Endodermal cell (in vitro differentiated cells): ENCODE measurements around the gene PLA2G4C. TPM values are rescaled to one million over a fixed set of nuclear protein-coding genes. Genes with fewer than 3 reads are reported as not detected.

Source experiments
- DNase-seq: peaks from one replicate; pipeline ENCODE4 v3.0.0-alpha.2; 2017
- H3K27ac ChIP-seq: 2 replicates; pipeline ENCODE4 v1.5.1; 2013; ENCODE audit warnings: mild to moderate bottlenecking, low read depth, low read length, moderate library complexity
- H3K27me3 ChIP-seq: 2 replicates; pipeline ENCODE4 v1.6.1; 2013; ENCODE audit warnings: mild to moderate bottlenecking, low read length, moderate library complexity; ENCODE audit not compliant: insufficient read depth, control insufficient read depth, poor library complexity, severe bottlenecking
- H3K36me3 ChIP-seq: 2 replicates; pipeline ENCODE4 v1.7.0; 2013; ENCODE audit warnings: mild to moderate bottlenecking, low read length, moderate library complexity; ENCODE audit not compliant: control insufficient read depth, insufficient read depth
- H3K4me1 ChIP-seq: one replicate; pipeline ENCODE4 v1.7.0; 2013; ENCODE audit warnings: low read length; ENCODE audit not compliant: control insufficient read depth, insufficient read depth
- H3K4me3 ChIP-seq: 2 replicates; pipeline ENCODE4 v1.5.1; 2013; ENCODE audit warnings: mild to moderate bottlenecking, low read length, moderate library complexity
- H3K9ac ChIP-seq: 2 replicates; pipeline ENCODE4 v1.6.1; 2013; ENCODE audit warnings: mild to moderate bottlenecking, low read length, moderate library complexity; ENCODE audit not compliant: poor library complexity, severe bottlenecking; ENCODE audit errors: extremely low read depth
- H3K9me3 ChIP-seq: 2 replicates; pipeline ENCODE4 v1.6.1; 2013; ENCODE audit warnings: mild to moderate bottlenecking, low read length, moderate library complexity; ENCODE audit not compliant: control insufficient read depth
- H3K27ac Mint-ChIP-seq: 2 replicates; pipeline ENCODE4 v1.8.0; 2020; ENCODE audit warnings: mixed read lengths
- H3K27me3 Mint-ChIP-seq: 2 replicates; pipeline ENCODE4 v1.8.0; 2021; ENCODE audit warnings: mild to moderate bottlenecking, mixed read lengths; ENCODE audit not compliant: insufficient read depth
- H3K36me3 Mint-ChIP-seq: 2 replicates; pipeline ENCODE4 v1.8.0; 2020; ENCODE audit warnings: low read depth, mixed read lengths
- H3K4me1 Mint-ChIP-seq: 2 replicates; pipeline ENCODE4 v1.8.0; 2020; ENCODE audit warnings: mixed read lengths
- H3K4me3 Mint-ChIP-seq: 2 replicates; pipeline ENCODE4 v1.8.0; 2020; ENCODE audit warnings: mild to moderate bottlenecking, moderate library complexity, mixed read lengths
- H3K9me3 Mint-ChIP-seq: 2 replicates; pipeline ENCODE4 v1.8.0; 2020; ENCODE audit warnings: mild to moderate bottlenecking, mixed read lengths
- CTCF ChIP-seq: fragments of 200-600 bp; sonication (generic); conservative IDR thresholded peaks from 2 replicates; pipeline ENCODE4 v1.5.0; 2021; ENCODE audit warnings: antibody characterized with exemption, mild to moderate bottlenecking
- WGBS, 2 experiments: methylation state at CpG; one replicate each; pipeline versions ENCODE4 v1.1.5 to v1.1.7; 2013; ENCODE audit warnings: missing lambda C conversion rate in 2 of 2, mixed read lengths in 1 of 2; ENCODE audit not compliant: insufficient coverage in 1 of 2, insufficient read length in 1 of 2; 5-methylcytosine and 5-hydroxymethylcytosine counted together
- long read RNA-seq, 4 experiments: library from polyadenylated mRNA in 2 of 4; library from RNA in 1 of 4; library from capped mRNA in 1 of 4; stranded (forward) in 3 of 4; unstranded in 1 of 4; transcript quantifications; one replicate each; pipeline ENCODE4 v2.0.0, GENCODE V29; 2020 to 2021; ENCODE audit warnings: inconsistent platforms in 1 of 4
- polyA plus RNA-seq, 2 experiments: library from polyadenylated mRNA; stranded (reverse); fragments of 50-300 nt; gene quantifications; one replicate each; pipeline ENCODE4 v1.2.3, GENCODE V29; 2013
- total RNA-seq, 2 donors: library from RNA; stranded (reverse); fragmentation: NEBNext Ultra II Directional in 1 of 2; extraction: Animal tissue kit (Norgen Biotek cat#: 25700) in 1 of 2; gene quantifications; 2 replicates in 1 of 2; 3 replicates in 1 of 2; pipeline ENCODE4 v1.2.1, GENCODE V29; 2021

The PLA2G4C gene
- 1 to 10 TPM; 1.3 to 1.4 TPM for total RNA-seq
- 1.9 TPM for polyA plus RNA-seq (2013, experiment 1 of 2)
- polyA plus RNA-seq (2013, experiment 2 of 2), result 0.79 TPM
- long read RNA-seq, experiment 1, partial matches to known transcripts, result 1 of 2 reads
- long read RNA-seq, experiment 1, other reads (novel, unspliced or antisense), result 1 of 2 reads
- long read RNA-seq, experiment 2, partial matches to known transcripts, result 1 of 1 reads
- long read RNA-seq, experiment 2, other reads (novel, unspliced or antisense), result 0 of 1 reads
- long read RNA-seq, experiment 3, partial matches to known transcripts, result 1 of 1 reads
- long read RNA-seq, experiment 3, other reads (novel, unspliced or antisense), result 0 of 1 reads
- long read RNA-seq, experiment 4, partial matches to known transcripts, result 8 of 8 reads
- long read RNA-seq, experiment 4, other reads (novel, unspliced or antisense), result 0 of 8 reads

GRCh38 chr19:48110350-48110966 is at the start of gene PLA2G4C:
PLA2G4C (minus strand) TSS chr19:48110817; CDS start chr19:48106529, 4,288 bp downstream.
- H3K4me1 Mint-ChIP-seq, result no peaks in the 10 kb centered on the region
- no peak within 1 kb of the TSS for H3K27ac ChIP-seq

GRCh38 chr19:48158210-48158790 is 47.7 kb upstream of the PLA2G4C start:
- Histone ChIP-seq H3K4me3 (no peak overlapping the region), H3K9ac (no peak overlapping the region), H3K36me3 (peaks cover 31% of the 10 kb centered on the region), H3K27ac (no peak overlapping the region), H3K27me3 (no peaks in the 10 kb centered on the region), H3K4me1 (no peaks in the 10 kb centered on the region), H3K9me3 (no peaks in the 10 kb centered on the region)
- H3K27ac Mint-ChIP-seq, result no peak overlapping the region
- no peak for DNase-seq
- no peaks in the 10 kb centered on the region for H3K9me3 Mint-ChIP-seq
- WGBS, 2 experiments, result 85 to 92% methylated on average over 9 to 12 of the region's 12 CpGs
- H3K27me3 Mint-ChIP-seq, result no peaks in the 10 kb centered on the region
- no peak for TF ChIP-seq CTCF
- H3K36me3 Mint-ChIP-seq, result peaks cover 57% of the 10 kb centered on the region
- H3K4me3 Mint-ChIP-seq, result no peak overlapping the region
- no peaks in the 10 kb centered on the region for H3K4me1 Mint-ChIP-seq

More at GRCh38 chr19:48110350-48110966, at the start of gene PLA2G4C:
- H3K4me3 ChIP-seq, result peak within 1 kb of the TSS; percentile 76
- H3K9ac ChIP-seq, result peak within 1 kb of the TSS; percentile 38
- H3K4me3 Mint-ChIP-seq, result peak within 1 kb of the TSS; percentile 41
- no peaks in the 10 kb centered on the region for H3K9me3 ChIP-seq
- H3K9me3 Mint-ChIP-seq, result no peaks in the 10 kb centered on the region
- H3K27me3 Mint-ChIP-seq, result peaks cover 12% of the 10 kb centered on the region
- peak; percentile 94 for DNase-seq
- WGBS, 2 experiments, result 7 to 8% methylated on average over 13 to 25 of the region's 27 CpGs
- H3K36me3 Mint-ChIP-seq, result peaks cover 6% of the 10 kb centered on the region
- no peak within 1 kb of the TSS for H3K27ac Mint-ChIP-seq
- TF ChIP-seq CTCF, result no peak
- H3K36me3 ChIP-seq, result no peaks in the 10 kb centered on the region
- H3K27me3 ChIP-seq, result no peaks in the 10 kb centered on the region
- no peaks in the 10 kb centered on the region for H3K4me1 ChIP-seq

- peak; percentile 38 for DNase-seq
- H3K4me1 Mint-ChIP-seq, result no peaks in the 10 kb centered on the region
- H3K36me3 Mint-ChIP-seq, result peaks cover 44% of the 10 kb centered on the region
- H3K4me3 Mint-ChIP-seq, result no peak overlapping the region
- no peaks in the 10 kb centered on the region for H3K9me3 Mint-ChIP-seq
- Histone ChIP-seq H3K9me3 (no peaks in the 10 kb centered on the region), H3K9ac (no peak overlapping the region), H3K36me3 (peaks cover 38% of the 10 kb centered on the region), H3K27me3 (no peaks in the 10 kb centered on the region), H3K27ac (no peak overlapping the region), H3K4me3 (no peak overlapping the region), H3K4me1 (no peaks in the 10 kb centered on the region)
- no peak for TF ChIP-seq CTCF
- 93 to 100% methylated on average over 6 to 9 of the region's 9 CpGs for whole genome bisulfite sequencing, 2 experiments
- no peaks in the 10 kb centered on the region for H3K27me3 Mint-ChIP-seq
- H3K27ac Mint-ChIP-seq, result peak overlapping the region; percentile 5
Measured at GRCh38 chr19:48154003-48154402, 43.4 kb upstream of the PLA2G4C start.
